DMS79 treated with DMSO at 0.1 percent for 48 hours (cell line): Measurements from ENCODE around the gene SOHLH1.

Source experiments
- DNase-seq: peaks from one replicate; lab custom pipeline; 2025; lab: John Stamatoyannopoulos, UW

SOHLH1 gene

DNA sequence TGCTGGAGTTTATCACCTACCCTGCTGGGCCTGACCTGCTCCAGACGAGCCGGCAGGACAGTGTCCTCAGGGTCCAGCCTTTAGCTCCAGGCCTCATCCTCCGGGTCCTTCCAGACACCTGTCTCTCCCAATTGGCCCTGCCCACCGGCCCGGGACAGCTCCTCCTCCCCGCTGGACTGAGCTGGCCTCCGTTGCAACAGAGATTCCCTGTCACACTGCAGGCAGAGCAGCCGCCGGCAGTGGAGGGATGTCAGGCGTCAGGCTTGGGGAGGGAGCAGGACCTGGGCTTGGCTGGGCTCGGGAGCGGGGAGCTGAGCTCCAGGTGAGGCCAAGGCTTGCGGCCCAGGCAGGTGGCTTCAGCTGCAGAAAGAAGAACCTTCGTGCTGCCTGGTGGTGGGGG is 4.4 kb upstream of the SOHLH1 start:
- DNase-seq, result no peak

- DNase-seq, result peak; percentile 29
Measured at GRCh38 chr9:135701959-135702721, 2.9 kb upstream of the SOHLH1 start, which contains the start of gene KCNT1. Gene KCNT1 (plus strand): TSS chr9:135702185. CDS start chr9:135702259, 74 bp downstream.

DNA sequence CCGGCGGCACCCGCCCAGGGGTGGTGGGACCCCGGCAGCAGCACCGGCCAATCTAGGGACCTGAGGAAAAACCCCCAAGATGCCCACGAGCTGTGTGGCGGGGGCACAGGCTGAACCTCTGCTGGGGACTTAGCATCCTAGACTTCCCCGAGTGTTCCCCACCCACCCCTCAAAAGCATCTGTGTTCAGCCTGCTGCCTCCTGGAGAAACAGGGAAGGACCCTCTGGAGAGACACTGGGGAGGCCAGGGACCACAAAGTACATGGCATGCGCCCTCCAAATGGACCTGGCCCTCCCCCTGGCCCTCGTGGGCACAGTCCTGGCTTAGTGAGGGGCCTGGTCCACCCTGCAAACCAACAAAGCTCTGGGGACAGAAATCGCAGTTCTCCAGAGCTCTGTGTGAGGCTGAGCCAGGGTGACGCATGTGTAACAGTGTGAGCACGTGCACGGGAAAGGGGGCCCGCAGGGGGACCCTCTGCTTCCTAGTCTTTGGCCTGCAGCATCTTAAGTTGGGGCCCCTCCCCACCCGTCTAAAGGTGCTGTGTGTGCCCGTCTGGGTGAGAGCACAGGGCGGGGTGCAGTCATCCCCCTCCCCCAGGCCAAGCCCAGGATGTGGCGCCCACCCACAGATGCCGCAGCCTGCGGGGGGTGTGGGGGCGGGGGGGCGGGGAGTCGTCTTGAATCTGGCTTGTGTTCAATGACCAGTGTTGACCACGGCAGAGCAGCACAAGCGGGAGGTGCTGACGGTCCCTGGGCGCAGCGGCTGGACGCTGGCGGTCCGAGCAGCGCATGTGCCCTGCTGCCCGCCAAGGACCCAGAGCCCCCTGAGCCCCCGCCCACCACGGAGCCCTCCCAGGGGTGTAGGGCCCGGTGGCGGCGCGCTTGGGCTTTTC is 2.0 kb upstream of the SOHLH1 start:
- DNase-seq, result no peak

- no peak for DNase-seq
Measured at GRCh38 chr9:135700525-135700924, 1.2 kb upstream of the SOHLH1 start.

GRCh38 chr9:135698767-135699166 is 514 bp downstream of the SOHLH1 start:
- DNase-seq, result no peak

DNA sequence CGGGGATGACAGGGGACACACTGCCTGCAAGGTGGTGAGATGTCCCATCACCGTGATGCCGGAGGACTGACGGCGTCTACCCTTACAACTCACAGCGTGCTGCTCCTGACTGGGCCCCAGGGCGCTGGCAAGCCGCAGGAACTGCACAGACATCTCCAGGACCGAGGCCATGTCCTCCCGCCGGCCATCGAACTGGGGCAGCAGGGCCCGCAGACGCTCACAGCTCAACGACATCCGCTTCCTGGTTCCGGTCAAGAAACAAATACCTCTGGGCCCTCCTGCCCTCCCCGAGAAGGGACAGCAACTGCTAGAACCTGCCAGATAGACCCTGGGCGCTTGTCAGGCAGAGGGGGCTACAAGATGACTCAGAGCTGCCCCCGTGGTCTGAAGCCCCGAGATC is 1.0 kb downstream of the SOHLH1 start:
- DNase-seq, result no peak

- no peak for DNase-seq
Measured at GRCh38 chr9:135697226-135697625, 2.1 kb downstream of the SOHLH1 start.

- DNase-seq, result no peak
Measured at GRCh38 chr9:135696446-135696845, 2.8 kb downstream of the SOHLH1 start.

- no peak for DNase-seq
Measured at GRCh38 chr9:135695642-135696041, 3.6 kb downstream of the SOHLH1 start.

DNA sequence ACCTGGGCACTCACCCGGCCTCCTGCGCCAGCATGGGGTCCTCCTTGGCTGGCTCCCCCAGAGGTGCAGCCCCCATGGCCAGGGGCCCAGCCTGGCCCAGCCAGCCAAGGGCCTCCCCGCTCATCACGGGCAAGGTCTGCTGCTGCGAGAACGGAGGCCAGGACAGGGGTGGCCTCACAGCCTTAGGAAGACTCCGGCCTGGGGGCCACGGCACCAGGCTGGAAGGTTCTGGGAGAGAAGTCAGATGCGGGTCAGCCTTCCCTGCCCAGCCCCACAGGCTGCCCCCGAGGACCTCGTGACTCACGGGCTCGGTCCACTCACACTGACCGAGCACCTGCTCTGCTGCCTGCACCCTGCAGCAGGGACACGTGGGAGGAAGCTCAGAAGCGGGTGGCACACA is 4.2 kb downstream of the SOHLH1 start:
- no peak for DNase-seq

GRCh38 chr9:135694414-135694813 is 4.9 kb downstream of the SOHLH1 start:
- no peak for DNase-seq

- DNase-seq, result no peak
Measured at GRCh38 chr9:135693771-135694170, 5.5 kb downstream of the SOHLH1 start.

GRCh38 chr9:135693265-135693664 is 6.0 kb downstream of the SOHLH1 start:
- no peak for DNase-seq

- DNase-seq, result no peak
Measured at GRCh38 chr9:135692410-135692809, 6.9 kb downstream of the SOHLH1 start.

DNA sequence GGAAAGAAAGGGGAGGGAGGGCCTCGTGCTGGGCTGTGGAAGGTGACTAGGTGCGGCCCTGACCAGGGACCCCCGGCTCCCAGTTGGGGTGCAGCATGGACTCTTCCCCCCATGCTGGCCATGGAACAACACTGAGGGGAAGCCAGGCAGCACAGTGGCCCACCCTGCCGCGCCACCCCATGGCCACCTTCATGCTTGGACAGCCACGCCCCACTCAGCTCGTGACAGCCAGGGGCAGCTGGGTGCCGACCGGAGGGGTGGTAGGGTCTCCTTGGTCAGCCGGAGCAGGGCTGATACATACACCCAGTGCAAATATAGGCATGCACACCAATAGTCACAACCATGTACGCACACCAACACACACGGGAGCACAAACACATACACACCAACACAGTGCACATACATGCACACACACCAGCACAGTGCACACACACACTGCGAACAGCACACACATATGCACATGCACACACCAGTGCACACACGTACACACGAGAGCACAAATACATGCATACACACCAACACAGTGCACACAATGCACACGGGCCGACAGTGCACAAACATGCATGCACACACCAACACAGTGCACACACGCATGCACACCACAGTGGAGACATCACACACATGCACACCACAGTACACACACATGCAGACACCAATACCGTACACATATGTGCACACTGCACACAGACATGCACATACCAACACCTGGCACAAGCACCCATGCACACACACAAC is 8.3 kb downstream of the SOHLH1 start:
- no peak for DNase-seq

- DNase-seq, result no peak
Measured at GRCh38 chr9:135689011-135689410, 10.3 kb downstream of the SOHLH1 start.

- DNase-seq, result no peak
Measured at GRCh38 chr9:135687216-135687615, 12.1 kb downstream of the SOHLH1 start.

GRCh38 chr9:135684691-135685090 is 14.6 kb downstream of the SOHLH1 start:
- no peak for DNase-seq

- DNase-seq, result no peak
Measured at GRCh38 chr9:135683401-135684034, 15.8 kb downstream of the SOHLH1 start.

DNA sequence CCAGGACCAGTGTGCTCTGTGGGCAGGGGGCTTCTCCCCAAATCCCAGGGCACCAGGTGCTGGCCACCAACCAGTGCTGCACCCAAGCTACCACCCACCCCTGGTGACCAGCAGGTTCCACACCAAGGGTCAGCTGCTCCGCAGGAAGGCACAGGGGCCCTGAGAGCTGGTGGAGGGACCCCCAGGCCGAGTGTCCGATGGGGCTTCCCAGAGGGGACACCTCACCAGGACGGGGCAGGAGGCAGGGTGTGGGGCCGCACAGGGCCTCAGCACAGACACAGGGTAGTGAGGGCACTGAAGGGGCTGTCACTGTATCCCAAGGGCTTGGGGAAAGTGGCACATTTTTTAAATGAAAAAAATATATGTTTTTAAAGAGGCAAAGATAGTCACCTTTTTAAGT is 18.1 kb downstream of the SOHLH1 start:
- DNase-seq, result no peak

DNA sequence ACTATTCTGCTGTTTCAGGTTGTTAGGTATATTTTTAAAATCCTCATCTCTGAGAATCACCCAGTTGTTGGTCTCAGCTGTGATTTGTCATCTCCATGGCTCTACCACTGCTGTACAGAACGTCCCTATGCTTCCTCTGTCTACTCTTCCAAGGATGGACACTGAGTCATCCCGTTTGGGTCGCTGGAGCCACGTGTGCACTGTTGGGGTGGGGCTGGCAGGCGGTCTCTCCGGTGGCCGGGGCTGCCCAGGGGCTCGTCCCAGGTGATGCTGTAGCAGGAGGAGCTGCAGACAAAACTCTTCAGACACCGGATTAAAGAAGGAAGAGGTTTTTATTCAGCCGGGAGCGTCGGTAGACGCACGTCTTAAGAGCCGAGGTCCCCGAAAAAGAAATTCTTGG is 19.2 kb downstream of the SOHLH1 start:
- DNase-seq, result no peak
